ENCODE data around the gene TUBGCP5. TPM values are rescaled to one million over a fixed set of nuclear protein-coding genes. Genes with fewer than 3 reads are reported as not detected.
A peak's percentile ranks its signal among the peaks of the same experiment; 100 is the strongest.
"Not testable (repeated sequence)": the region's sequence is repeated elsewhere in the genome, so short reads cannot be mapped to it uniquely, and the experiment has no call there.

TUBGCP5 gene
- total RNA-seq, result 10 to 100 TPM; 27.2 to 30.3 TPM
- 1 to 10 TPM; 4.3 to 9.8 (median 5.0) TPM for polyA plus RNA-seq
- total RNA-seq, result 30.0 to 50.7 (median 41.1) reads per million in 6 experiments

DNA sequence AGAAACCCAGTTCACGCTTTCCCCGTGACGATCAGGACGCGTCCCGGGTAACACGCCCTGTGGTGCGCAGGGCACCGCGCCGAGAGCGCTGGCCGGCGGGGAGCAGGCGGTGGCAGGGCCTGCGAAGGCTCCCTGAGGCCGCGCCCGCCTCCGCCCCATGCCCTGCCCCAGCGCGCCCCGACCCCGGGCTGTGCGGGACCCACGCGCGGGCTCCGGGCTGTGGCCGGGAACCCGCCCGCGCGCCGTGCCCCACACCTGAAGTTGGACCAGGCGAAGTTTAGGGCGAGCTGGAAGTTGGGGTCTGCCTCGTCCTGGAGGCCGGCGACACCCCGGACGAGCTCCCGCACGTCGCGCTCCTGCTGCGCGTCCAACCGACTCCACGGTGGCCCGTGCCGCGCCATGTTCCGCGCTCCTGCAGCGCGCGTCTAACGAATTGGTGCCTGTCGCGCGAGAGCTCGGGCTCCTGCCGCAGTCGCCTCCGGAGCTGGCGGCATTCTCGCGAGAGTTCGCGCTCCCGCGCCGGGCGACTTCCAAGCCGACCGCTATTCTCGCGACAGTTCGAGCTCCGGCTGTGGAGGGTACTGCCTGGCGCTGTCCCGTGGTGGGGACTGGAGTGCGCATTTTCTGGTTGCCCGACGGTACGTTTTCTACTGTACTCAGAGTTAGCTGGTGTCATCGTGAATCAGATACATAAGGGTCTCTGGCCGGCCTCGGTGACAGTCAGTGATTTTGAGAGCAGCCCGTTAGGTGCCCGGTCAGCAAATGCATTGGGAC lies at the start of gene TUBGCP5:
TUBGCP5 (minus strand) TSS at position 427 of the 774 bp plus-strand sequence; CDS start at position 401, 26 bp downstream.
- Mint-ChIP-seq H3K27me3 (no peaks in the 10 kb centered on the region), H3K27ac (peak within 1 kb of the TSS; percentile 75 to 96 (median 90)), H3K4me3 (peak within 1 kb of the TSS; percentile 82 to 99 (median 94)), H3K4me1 (peaks cover 8 to 35% (median 29%) of the 10 kb centered on the region in 4 donors), H3K36me3 (peaks cover 1 to 23% (median 12%) of the 10 kb centered on the region in 3 donors), H3K9me3 (no peaks in the 10 kb centered on the region)
- DNase-seq (peak; percentile 87 to 98 (median 96)), ATAC-seq (peak; percentile 90 to 94)
- POLR2A ChIA-PET, result interaction anchor here (0.6 to 1.6 kb wide), 5 partner anchors 11 to 201 kb away, joined by 3 to 4 read pairs (median 4); partner anchors contain the start of gene NIPA2

DNA sequence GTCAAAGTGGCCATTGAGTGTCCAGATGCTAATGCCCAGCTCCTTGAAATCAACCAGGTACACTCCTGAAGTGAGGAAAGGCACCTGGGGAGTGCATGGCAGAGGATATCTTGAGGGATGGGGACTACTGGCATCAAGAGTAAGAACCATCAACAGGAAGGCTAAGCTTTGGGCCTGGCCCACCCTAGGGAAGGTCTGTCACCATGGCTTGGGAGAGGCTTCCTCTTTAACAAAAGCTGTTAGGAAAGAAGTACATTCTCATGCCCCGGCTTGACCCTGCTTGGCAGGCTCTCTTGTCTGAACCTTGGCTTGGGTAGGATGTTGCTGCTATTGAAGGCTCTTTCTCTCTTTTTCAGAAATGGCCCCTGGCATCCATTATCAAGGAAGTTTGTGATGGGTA lies 43.7 kb upstream of the TUBGCP5 start:
- POLR2A ChIA-PET, result no interaction called here
- no peaks in the 10 kb centered on the region for H3K36me3 Mint-ChIP-seq
- no peak overlapping the region for H3K4me3 Mint-ChIP-seq
- no peaks in the 10 kb centered on the region for H3K9me3 Mint-ChIP-seq
- no peak for DNase-seq
- H3K27me3 Mint-ChIP-seq, result peaks cover 0 to 4% (median 0%) of the 10 kb centered on the region in 5 donors
- no peak overlapping the region for H3K27ac Mint-ChIP-seq
- H3K4me1 Mint-ChIP-seq, result no peaks in the 10 kb centered on the region
- no peak for ATAC-seq

DNA sequence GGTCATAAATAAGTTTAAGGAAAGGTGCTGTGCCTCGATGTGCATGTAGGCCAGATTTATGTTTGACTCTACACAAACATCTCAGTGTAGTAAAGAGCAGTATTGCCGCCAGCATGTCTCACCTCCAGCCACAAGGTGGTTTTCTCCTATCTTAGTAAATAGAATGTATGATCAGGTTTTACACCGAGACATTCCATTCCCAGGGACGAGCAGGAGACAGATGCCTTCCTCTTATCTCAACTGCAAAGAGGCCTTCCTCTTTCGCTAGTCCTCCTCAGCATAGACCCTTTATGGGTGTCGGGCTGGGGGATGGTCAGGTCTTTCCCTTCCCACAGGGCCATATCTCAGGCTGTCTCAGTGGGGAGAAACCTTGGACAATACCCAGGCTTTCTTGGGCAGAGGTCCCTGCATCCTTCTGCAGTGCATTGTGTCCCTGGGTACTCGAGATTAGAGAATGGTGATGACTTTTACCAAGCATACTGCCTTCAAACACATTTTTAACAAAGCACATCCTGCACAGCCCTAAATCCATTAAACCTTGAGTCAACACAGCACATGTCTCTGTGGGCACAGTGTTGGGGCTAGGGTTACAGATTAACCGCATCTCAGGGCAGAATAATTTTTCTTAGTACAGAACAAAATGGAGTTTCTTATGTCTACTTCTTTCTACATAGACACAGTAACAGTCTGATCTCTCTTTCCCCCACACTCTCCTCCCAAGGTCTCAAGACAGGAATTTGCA lies 42.8 kb upstream of the TUBGCP5 start:
- ATAC-seq, result not testable (repeated sequence)

DNA sequence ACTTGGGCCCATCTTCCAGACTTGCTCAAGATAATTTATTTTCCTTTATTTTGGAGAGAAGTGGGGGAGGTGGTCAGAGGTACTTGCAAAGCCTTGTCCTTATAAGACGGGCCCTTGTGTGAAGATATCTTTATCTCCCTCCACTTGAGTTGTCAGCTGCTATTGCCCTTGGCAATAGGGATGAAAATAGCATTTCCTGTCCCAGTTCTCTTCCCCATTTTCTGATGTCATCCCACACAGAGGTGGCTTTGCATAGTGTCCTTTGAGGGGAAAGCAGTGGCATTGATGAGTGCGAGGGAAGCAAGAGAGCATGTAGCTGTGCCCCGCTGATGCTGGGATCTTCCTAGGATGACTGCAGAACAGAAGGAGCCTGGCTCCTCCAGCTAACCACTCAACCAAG lies 41.9 kb upstream of the TUBGCP5 start:
- Mint-ChIP-seq H3K27me3 (peaks cover 0 to 4% (median 0%) of the 10 kb centered on the region in 5 donors), H3K4me3 (no peak overlapping the region), H3K27ac (no peak overlapping the region), H3K9me3 (no peaks in the 10 kb centered on the region), H3K36me3 (no peaks in the 10 kb centered on the region), H3K4me1 (no peaks in the 10 kb centered on the region)
- ATAC-seq, result no peak
- DNase-seq, result no peak
- POLR2A ChIA-PET, result no interaction called here

More for the DNA sequence above, 42.8 kb upstream of the TUBGCP5 start:
- H3K9me3 Mint-ChIP-seq, H3K4me3 Mint-ChIP-seq, POLR2A ChIA-PET, H3K27me3 Mint-ChIP-seq, H3K4me1 Mint-ChIP-seq, H3K36me3 Mint-ChIP-seq, DNase-seq: not testable (repeated sequence)
- H3K27ac Mint-ChIP-seq, result peak overlapping the region in 1 of 10 donors; percentile 43

DNA sequence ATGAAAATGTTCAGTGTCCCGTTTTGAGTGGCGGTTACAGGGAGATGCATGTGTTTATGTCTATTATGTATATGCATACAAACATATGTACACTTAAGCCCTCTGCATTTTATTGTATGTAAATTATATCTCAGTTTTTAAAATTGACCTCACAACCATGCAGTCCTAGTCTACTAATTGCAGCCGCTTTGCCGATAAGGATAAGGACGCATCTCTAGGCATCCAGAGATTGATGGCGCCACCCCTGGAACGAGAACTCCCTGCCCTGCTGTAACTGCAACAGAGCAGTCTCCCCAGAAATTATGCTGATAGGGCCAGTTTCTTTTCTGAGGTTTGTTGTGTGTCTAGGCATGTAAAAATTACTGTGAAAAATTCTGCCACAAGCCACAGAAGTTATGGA lies 40.4 kb upstream of the TUBGCP5 start:
- H3K36me3 Mint-ChIP-seq, result no peaks in the 10 kb centered on the region
- peaks cover 0 to 6% (median 1%) of the 10 kb centered on the region in 5 donors for H3K27me3 Mint-ChIP-seq
- ATAC-seq, result no peak

DNA sequence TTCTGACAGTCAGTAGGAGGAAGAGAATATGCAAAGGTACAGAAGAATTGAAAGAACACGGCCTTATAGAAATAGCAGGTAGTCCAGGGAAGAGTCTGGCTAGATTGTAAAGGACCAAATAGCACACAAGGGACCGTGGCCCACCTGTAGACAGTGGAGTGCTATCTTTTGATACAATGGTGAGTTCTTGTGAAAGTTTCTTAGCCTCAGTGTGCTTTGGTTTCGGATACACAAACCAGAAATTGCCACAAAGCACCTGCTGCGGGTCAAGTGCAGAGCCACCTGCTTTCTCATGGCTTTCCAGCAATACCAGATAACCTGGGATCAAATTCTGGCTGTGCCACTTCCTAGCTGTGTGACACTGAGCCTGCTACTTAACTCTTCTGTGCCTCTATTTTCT lies 36.6 kb upstream of the TUBGCP5 start:
- DNase-seq (no peak), ATAC-seq (no peak)
- H3K27me3 Mint-ChIP-seq, result peaks cover 7 to 23% (median 13%) of the 10 kb centered on the region in 5 donors
- H3K36me3 Mint-ChIP-seq, result no peaks in the 10 kb centered on the region
- POLR2A ChIA-PET, result no interaction called here
- no peaks in the 10 kb centered on the region for H3K9me3 Mint-ChIP-seq
- H3K4me1 Mint-ChIP-seq, result no peaks in the 10 kb centered on the region
- no peak overlapping the region for H3K4me3 Mint-ChIP-seq
- no peak overlapping the region for H3K27ac Mint-ChIP-seq

More for the DNA sequence above, 40.4 kb upstream of the TUBGCP5 start:
- Mint-ChIP-seq H3K9me3 (no peaks in the 10 kb centered on the region), H3K4me3 (no peak overlapping the region), H3K4me1 (no peaks in the 10 kb centered on the region), H3K27ac (no peak overlapping the region)
- POLR2A ChIA-PET, result no interaction called here
- no peak for DNase-seq

DNA sequence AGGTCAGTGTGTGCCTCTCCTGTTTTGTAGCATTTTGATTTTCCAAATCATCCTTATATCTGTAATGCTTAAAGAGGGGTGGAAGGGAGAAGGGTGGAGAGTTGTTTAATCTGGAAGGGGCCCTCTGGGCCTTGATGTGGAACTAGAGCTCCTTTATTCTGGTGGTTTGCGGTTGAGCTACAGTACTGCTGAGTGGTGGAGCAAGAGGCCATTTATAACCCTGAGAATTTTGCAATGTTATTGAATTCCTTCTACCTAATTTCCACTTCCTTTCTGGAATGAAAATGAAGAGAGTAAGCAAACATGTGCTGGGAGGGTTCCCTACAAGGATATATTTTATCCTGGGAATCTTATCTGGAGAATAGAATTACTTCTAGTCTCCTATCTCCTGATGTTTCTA lies 35.3 kb upstream of the TUBGCP5 start:
- peaks cover 8 to 26% (median 13%) of the 10 kb centered on the region in 5 donors for H3K27me3 Mint-ChIP-seq
- H3K36me3 Mint-ChIP-seq, result no peaks in the 10 kb centered on the region
- H3K27ac Mint-ChIP-seq, result no peak overlapping the region
- ATAC-seq, result no peak
- H3K4me1 Mint-ChIP-seq, result no peaks in the 10 kb centered on the region
- H3K9me3 Mint-ChIP-seq, result no peaks in the 10 kb centered on the region
- POLR2A ChIA-PET, result no interaction called here
- DNase-seq, result no peak
- no peak overlapping the region for H3K4me3 Mint-ChIP-seq

DNA sequence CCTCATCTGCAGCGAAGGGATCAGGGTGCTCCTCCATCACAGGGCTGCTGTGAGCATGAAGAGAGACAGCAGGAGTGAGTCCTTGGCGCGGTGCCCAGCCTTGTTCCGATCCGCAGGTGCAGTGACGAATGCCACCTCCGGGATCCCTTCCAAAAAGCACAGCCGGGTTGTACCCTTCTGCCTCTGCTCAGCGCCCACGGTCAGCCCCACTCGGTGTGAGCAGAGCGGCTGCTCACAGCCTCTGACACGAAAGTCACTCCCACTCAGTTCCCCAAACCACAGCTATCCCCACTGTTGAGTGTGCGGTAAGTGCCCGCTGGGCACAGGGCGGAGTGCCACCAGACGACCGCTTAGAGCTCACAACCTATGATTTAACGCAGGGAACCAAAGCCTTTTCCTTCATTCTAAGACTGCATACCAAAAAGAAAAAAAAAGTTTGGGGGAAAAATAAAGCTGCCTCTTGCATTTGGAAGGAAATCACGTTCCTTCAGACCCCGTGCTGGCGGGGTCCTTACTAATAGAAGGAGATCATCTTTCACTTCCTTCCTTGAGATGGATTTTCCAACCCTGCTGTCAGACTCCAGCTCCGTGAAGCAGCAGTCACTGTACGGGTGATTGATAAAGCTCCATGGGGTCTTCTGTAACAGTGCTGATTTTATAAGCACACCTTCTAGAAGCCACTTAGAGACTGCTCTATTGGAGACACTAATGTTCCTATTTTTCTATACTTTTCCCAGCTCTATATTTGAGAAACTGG lies 34.7 kb upstream of the TUBGCP5 start:
- ATAC-seq (peak in 1 of 2 donors; percentile 65), DNase-seq (no peak)
- Mint-ChIP-seq H3K4me3 (no peak overlapping the region), H3K27ac (no peak overlapping the region), H3K27me3 (peaks cover 8 to 26% (median 13%) of the 10 kb centered on the region in 5 donors), H3K36me3 (no peaks in the 10 kb centered on the region), H3K9me3 (no peaks in the 10 kb centered on the region), H3K4me1 (no peaks in the 10 kb centered on the region)
- POLR2A ChIA-PET, result no interaction called here

DNA sequence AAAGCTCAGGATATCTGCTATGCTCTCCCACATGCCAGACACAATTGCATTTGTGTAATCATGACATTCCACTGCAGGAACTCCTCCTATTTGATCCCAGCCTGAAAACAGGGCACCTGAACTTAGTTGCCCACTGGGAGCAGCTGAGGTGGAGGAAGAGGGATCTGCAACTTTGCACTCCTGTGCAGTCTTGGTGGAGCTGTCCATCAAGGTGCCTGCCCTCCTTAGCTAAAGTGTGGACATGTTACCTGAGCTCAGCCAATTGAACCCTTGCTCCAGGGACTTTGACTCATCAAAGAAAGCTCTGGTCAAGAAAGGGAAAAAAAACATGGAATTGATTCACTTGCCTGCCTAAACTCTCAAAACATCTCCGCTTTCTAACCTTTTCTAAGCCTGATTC lies 33.3 kb upstream of the TUBGCP5 start:
- no peaks in the 10 kb centered on the region for H3K36me3 Mint-ChIP-seq
- ATAC-seq (no peak), DNase-seq (no peak)
- H3K9me3 Mint-ChIP-seq, result no peaks in the 10 kb centered on the region
- H3K27me3 Mint-ChIP-seq, result peaks cover 8 to 26% (median 13%) of the 10 kb centered on the region in 5 donors
- POLR2A ChIA-PET, result no interaction called here
- H3K4me1 Mint-ChIP-seq, result no peaks in the 10 kb centered on the region
- no peak overlapping the region for H3K4me3 Mint-ChIP-seq
- H3K27ac Mint-ChIP-seq, result no peak overlapping the region

DNA sequence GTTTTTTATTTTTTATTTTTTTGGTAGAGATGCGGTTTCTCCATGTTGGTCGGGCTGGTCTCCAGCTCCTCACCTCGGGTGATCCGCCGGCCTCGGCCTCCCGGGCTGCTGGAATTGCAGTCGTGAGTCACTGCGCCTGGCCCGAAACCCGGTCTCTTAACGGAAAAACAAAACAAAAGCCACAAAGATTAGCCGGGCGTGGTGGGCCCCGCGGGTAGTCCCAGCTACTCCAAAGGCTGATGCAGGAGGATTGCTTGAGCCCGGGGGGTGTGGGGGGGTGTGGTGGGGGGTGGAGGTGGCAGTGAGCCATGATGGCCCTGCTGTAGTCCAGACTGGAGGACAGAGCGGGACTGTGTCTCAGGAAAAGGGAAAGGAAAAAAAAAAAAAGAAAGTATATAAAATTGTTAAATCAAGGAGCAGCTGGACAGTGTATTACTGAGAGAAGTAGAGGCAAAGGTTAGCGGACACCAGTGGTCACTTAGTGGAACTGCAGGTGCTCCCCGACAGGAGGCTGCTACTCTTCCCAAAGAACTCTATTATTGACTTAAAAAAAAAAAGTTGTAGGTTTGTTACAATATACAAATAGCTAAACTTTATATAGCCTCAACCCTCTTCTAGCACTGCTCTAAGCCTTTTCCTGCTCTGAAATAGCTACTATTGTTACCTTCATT lies 30.3 kb upstream of the TUBGCP5 start:
- Mint-ChIP-seq H3K4me3 (no peak overlapping the region), H3K4me1 (no peaks in the 10 kb centered on the region), H3K27me3 (peaks cover 4 to 26% (median 13%) of the 10 kb centered on the region in 5 donors), H3K27ac (no peak overlapping the region), H3K36me3 (no peaks in the 10 kb centered on the region), H3K9me3 (peaks cover 0 to 4% (median 0%) of the 10 kb centered on the region in 9 donors)
- ATAC-seq, result no peak
- DNase-seq, result no peak
- POLR2A ChIA-PET, result no interaction called here

DNA sequence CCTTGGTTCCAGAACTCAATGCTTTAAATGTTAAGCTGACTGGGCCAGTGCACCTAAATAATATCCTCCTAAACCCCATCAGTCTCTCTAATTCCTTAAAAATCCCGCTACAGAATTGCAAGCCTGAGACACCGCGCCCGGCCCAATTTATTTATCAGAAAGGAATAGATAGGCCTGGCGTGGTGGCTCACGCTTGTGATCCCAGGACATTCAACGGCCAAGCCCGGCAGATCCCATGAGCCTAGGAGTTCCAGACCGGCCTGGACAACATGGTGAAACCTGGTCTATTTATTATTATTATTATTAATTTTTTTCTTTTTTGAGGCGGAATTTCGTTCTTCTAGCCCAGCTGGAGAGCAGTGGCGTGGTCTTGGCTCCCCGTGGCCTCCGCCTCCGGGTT lies 28.0 kb upstream of the TUBGCP5 start:
- H3K9me3 Mint-ChIP-seq, result peaks cover 0 to 13% (median 2%) of the 10 kb centered on the region in 9 donors
- H3K4me1 Mint-ChIP-seq, result no peaks in the 10 kb centered on the region
- peaks cover 4 to 16% (median 10%) of the 10 kb centered on the region in 5 donors for H3K27me3 Mint-ChIP-seq
- peaks cover 0 to 5% (median 0%) of the 10 kb centered on the region in 3 donors for H3K36me3 Mint-ChIP-seq
- DNase-seq (no peak), ATAC-seq (no peak)
- POLR2A ChIA-PET, result no interaction called here
- H3K27ac Mint-ChIP-seq, result no peak overlapping the region
- H3K4me3 Mint-ChIP-seq, result no peak overlapping the region

DNA sequence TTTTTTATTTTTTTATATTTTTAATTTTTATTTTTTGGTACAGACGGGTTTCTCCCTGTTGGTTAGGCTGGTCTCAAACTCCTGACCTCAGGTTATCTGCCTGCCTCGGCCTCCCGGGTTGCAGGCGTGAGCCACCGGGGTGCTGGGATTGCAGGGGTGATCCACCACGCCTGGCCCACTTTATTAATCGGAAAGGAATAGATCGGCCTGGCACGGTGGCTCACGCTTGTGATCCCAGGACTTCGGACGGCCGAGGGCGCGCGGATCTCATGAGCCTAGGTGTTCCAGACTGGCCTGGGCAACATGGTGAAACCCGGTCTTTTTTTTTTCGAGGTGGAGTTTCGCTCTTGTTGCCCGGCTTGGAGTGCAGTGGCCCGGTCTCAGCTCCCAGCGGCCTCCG lies 26.5 kb upstream of the TUBGCP5 start:
- Mint-ChIP-seq H3K9me3 (peaks cover 0 to 14% (median 3%) of the 10 kb centered on the region in 9 donors), H3K27me3 (peaks cover 0 to 10% (median 3%) of the 10 kb centered on the region in 5 donors), H3K36me3 (peaks cover 0 to 6% (median 0%) of the 10 kb centered on the region in 3 donors), H3K4me3 (no peak overlapping the region), H3K4me1 (no peaks in the 10 kb centered on the region), H3K27ac (no peak overlapping the region)
- DNase-seq, result no peak
- no peak for ATAC-seq
- POLR2A ChIA-PET, result no interaction called here
